Large intestine (tissue), 3 donors: Measurements from ENCODE around the gene DIDO1. TPM values are rescaled to one million over a fixed set of nuclear protein-coding genes. Genes with fewer than 3 reads are reported as not detected.

Source experiments
- DNase-seq, 2 donors: peaks; one replicate each; pipeline versions ENCODE4 v3.0.0 to v3.0.0-alpha.2; 2013
- H3K27ac ChIP-seq: one replicate; pipeline ENCODE4 v1.5.1; 2013; ENCODE audit warnings: low read length
- H3K27me3 ChIP-seq: 2 replicates; pipeline ENCODE4 v1.6.1; 2013; ENCODE audit warnings: low read length; ENCODE audit not compliant: control insufficient read depth, insufficient read depth
- H3K36me3 ChIP-seq: 2 replicates; pipeline ENCODE4 v1.6.1; 2013; ENCODE audit warnings: low read length; ENCODE audit not compliant: control insufficient read depth, insufficient read depth
- H3K4me1 ChIP-seq: one replicate; pipeline ENCODE4 v1.6.1; 2013; ENCODE audit warnings: low read length; ENCODE audit not compliant: control insufficient read depth, insufficient read depth
- H3K4me3 ChIP-seq: one replicate; pipeline ENCODE4 v1.5.1; 2013; ENCODE audit warnings: low read length
- H3K9me3 ChIP-seq: one replicate; pipeline ENCODE4 v1.6.1; 2013; ENCODE audit warnings: mild to moderate bottlenecking, low read depth, low read length, moderate library complexity; ENCODE audit not compliant: control insufficient read depth
- WGBS: methylation state at CpG from one replicate; pipeline ENCODE4 v1.1.5; 2013; ENCODE audit warnings: low lambda C conversion rate; ENCODE audit not compliant: insufficient coverage; 5-methylcytosine and 5-hydroxymethylcytosine counted together
- polyA plus RNA-seq: library from polyadenylated mRNA; unstranded; fragments of 120-200 nt; gene quantifications from one replicate; pipeline ENCODE4 v1.2.1, GENCODE V29; 2013

DIDO1 gene
- polyA plus RNA-seq, 1 donor, result 51.6 TPM

- Histone ChIP-seq H3K27me3 (no peaks in the 10 kb centered on the region), H3K9me3 (no peaks in the 10 kb centered on the region), H3K4me1 (peaks cover 26% of the 10 kb centered on the region), H3K36me3 (no peaks in the 10 kb centered on the region), H3K27ac (no peak overlapping the region), H3K4me3 (no peak overlapping the region)
- DNase-seq, result no peak
- no CpG with 5 or more reads among the region's 6 CpGs for WGBS
Observed at GRCh38 chr20:62918831-62919230, 7.5 kb downstream of the DIDO1 start.

- Histone ChIP-seq H3K36me3 (peaks cover 4% of the 10 kb centered on the region), H3K9me3 (no peaks in the 10 kb centered on the region), H3K4me1 (peaks cover 26% of the 10 kb centered on the region), H3K27me3 (no peaks in the 10 kb centered on the region), H3K4me3 (no peak overlapping the region), H3K27ac (no peak overlapping the region)
- WGBS, result no CpG with 5 or more reads among the region's 3 CpGs
- DNase-seq, result no peak
Observed at GRCh38 chr20:62918147-62918546, 8.2 kb downstream of the DIDO1 start.

GRCh38 chr20:62917720-62918119 lies 8.6 kb downstream of the DIDO1 start:
- no peaks in the 10 kb centered on the region for H3K9me3 ChIP-seq
- peaks cover 8% of the 10 kb centered on the region for H3K36me3 ChIP-seq
- H3K4me3 ChIP-seq, result no peak overlapping the region
- no peak overlapping the region for H3K27ac ChIP-seq
- no peaks in the 10 kb centered on the region for H3K27me3 ChIP-seq
- DNase-seq, result no peak
- H3K4me1 ChIP-seq, result peaks cover 22% of the 10 kb centered on the region
- WGBS, result no CpG with 5 or more reads among the region's 3 CpGs

GRCh38 chr20:62916703-62917476 lies 9.4 kb downstream of the DIDO1 start:
- no peaks in the 10 kb centered on the region for H3K9me3 ChIP-seq
- peaks cover 12% of the 10 kb centered on the region for H3K36me3 ChIP-seq
- no peak overlapping the region for H3K4me3 ChIP-seq
- peaks cover 14% of the 10 kb centered on the region for H3K4me1 ChIP-seq
- WGBS, result no CpG with 5 or more reads among the region's 10 CpGs
- no peaks in the 10 kb centered on the region for H3K27me3 ChIP-seq
- peak overlapping the region; percentile 13 for H3K27ac ChIP-seq
- peak in 1 of 2 donors; percentile 53 for DNase-seq

- H3K4me1 ChIP-seq, result peaks cover 7% of the 10 kb centered on the region
Observed at GRCh38 chr20:62914970-62915457, 11.3 kb downstream of the DIDO1 start.

GRCh38 chr20:62914436-62914835 lies 11.9 kb downstream of the DIDO1 start:
- Histone ChIP-seq H3K4me1 (peaks cover 7% of the 10 kb centered on the region), H3K4me3 (no peak overlapping the region), H3K27ac (no peak overlapping the region), H3K36me3 (peaks cover 37% of the 10 kb centered on the region), H3K9me3 (peaks cover 5% of the 10 kb centered on the region), H3K27me3 (no peaks in the 10 kb centered on the region)
- 80% methylated on average over 1 of the region's 9 CpGs for WGBS
- no peak for DNase-seq

More at GRCh38 chr20:62914970-62915457, 11.3 kb downstream of the DIDO1 start:
- Histone ChIP-seq H3K4me3 (no peak overlapping the region), H3K36me3 (peaks cover 31% of the 10 kb centered on the region), H3K27ac (no peak overlapping the region), H3K9me3 (peaks cover 5% of the 10 kb centered on the region), H3K27me3 (no peaks in the 10 kb centered on the region)
- peak in 1 of 2 donors; percentile 42 for DNase-seq
- WGBS, result 40% methylated on average over 2 of the region's 8 CpGs

- 60% methylated on average over 1 of the region's 7 CpGs for WGBS
- Histone ChIP-seq H3K27me3 (no peaks in the 10 kb centered on the region), H3K4me3 (no peak overlapping the region), H3K27ac (no peak overlapping the region), H3K4me1 (peaks cover 7% of the 10 kb centered on the region), H3K9me3 (peaks cover 5% of the 10 kb centered on the region), H3K36me3 (peaks cover 50% of the 10 kb centered on the region)
- no peak for DNase-seq
Observed at GRCh38 chr20:62913043-62913630, 13.2 kb downstream of the DIDO1 start.

GRCh38 chr20:62911701-62912280 lies 14.5 kb downstream of the DIDO1 start:
- DNase-seq, result no peak
- H3K4me1 ChIP-seq, result peaks cover 7% of the 10 kb centered on the region
- peaks cover 5% of the 10 kb centered on the region for H3K9me3 ChIP-seq
- no peaks in the 10 kb centered on the region for H3K27me3 ChIP-seq
- peaks cover 63% of the 10 kb centered on the region for H3K36me3 ChIP-seq
- no peak overlapping the region for H3K27ac ChIP-seq
- 67% methylated on average over 1 of the region's 10 CpGs for WGBS
- H3K4me3 ChIP-seq, result no peak overlapping the region

- H3K4me3 ChIP-seq, result no peak overlapping the region
- H3K27ac ChIP-seq, result no peak overlapping the region
- H3K4me1 ChIP-seq, result peaks cover 7% of the 10 kb centered on the region
- peaks cover 72% of the 10 kb centered on the region for H3K36me3 ChIP-seq
- H3K27me3 ChIP-seq, result no peaks in the 10 kb centered on the region
- 80% methylated on average over 2 of the region's 45 CpGs for WGBS
- H3K9me3 ChIP-seq, result peaks cover 5% of the 10 kb centered on the region
- DNase-seq, result no peak
Observed at GRCh38 chr20:62910777-62911497, 15.4 kb downstream of the DIDO1 start.

GRCh38 chr20:62910217-62910766 lies 16.0 kb downstream of the DIDO1 start:
- Histone ChIP-seq H3K36me3 (peaks cover 78% of the 10 kb centered on the region), H3K27me3 (no peaks in the 10 kb centered on the region), H3K27ac (no peak overlapping the region), H3K4me1 (peaks cover 7% of the 10 kb centered on the region), H3K9me3 (peaks cover 5% of the 10 kb centered on the region), H3K4me3 (no peak overlapping the region)
- WGBS, result 83% methylated on average over 4 of the region's 11 CpGs
- no peak for DNase-seq
